ENCODE data around the gene CD40.

The CD40 gene

GRCh38 chr20:46100988-46101387 is 17.1 kb upstream of the CD40 start:
- no peak for DNase-seq
- H3K36me3 ChIP-seq (replicated peaks), result no peaks in the 10 kb centered on the region
- H3K27me3 ChIP-seq (replicated peaks), result peaks cover 16% of the 10 kb centered on the region
- no peak overlapping the region for H3K4me3 ChIP-seq (ENCODE audit: low read depth, low read length)
- H3K27ac ChIP-seq, result no peak overlapping the region
- no peak for TF ChIP-seq CTCF (IDR thresholded peaks at IDR 0.05; ENCODE audit: low read depth, low read length, missing control alignments)
- in situ Hi-C loops (cut with HindIII; ENCODE audit: low pct_ligation_motif_present, low sequenced_read_pairs), result no loop called here

DNA sequence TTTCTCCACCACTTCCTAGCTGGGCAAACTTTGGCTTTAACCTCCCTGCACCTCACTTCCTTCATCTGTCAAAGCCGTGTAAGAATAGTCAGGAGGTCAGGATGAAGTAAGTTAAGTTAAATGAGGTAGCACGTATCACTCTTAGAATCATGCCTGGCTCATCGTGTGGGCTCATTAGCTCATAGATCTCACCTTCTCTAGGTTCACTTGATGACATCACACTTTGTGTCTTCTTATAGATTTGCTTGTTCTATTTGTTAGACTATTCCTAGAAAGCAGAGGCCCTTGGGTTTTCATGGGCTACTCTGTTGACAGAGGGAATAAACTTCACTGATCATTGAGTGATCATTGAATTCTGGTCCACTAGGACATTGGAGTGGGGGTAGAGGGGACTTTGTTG is 16.2 kb upstream of the CD40 start:
- no peaks in the 10 kb centered on the region for H3K36me3 ChIP-seq (replicated peaks)
- H3K27me3 ChIP-seq (replicated peaks), result peaks cover 16% of the 10 kb centered on the region
- no peak overlapping the region for H3K27ac ChIP-seq
- no peak for TF ChIP-seq CTCF (IDR thresholded peaks at IDR 0.05; ENCODE audit: low read depth, low read length, missing control alignments)
- no peak overlapping the region for H3K4me3 ChIP-seq (ENCODE audit: low read depth, low read length)
- in situ Hi-C loops (cut with HindIII; ENCODE audit: low pct_ligation_motif_present, low sequenced_read_pairs), result no loop called here
- DNase-seq, result no peak

DNA sequence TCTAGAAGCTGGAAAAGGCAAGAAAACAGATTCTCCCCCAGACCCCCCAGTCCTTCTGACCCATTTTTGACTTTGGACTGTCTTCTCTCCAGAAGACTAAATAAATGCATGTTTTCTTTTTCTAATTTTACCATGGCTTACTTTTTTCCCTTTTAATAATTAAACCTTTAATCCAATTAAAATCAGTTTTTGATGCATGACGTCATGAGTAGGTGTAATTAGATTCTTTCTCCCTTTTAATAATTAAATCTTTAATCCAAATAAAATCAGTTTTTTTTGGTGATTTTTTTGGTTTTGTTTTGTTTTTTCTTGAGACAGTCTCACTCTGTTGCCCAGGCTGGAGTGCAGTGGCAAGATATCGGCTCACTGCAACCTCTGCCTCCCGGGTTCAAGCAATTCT is 15.2 kb upstream of the CD40 start:
- Histone ChIP-seq H3K27ac (no peak overlapping the region), H3K27me3 (replicated peaks) (peaks cover 15% of the 10 kb centered on the region), H3K4me3 (ENCODE audit: low read depth, low read length) (no peak overlapping the region), H3K36me3 (replicated peaks) (no peaks in the 10 kb centered on the region)
- no peak for DNase-seq
- no peak for TF ChIP-seq CTCF (IDR thresholded peaks at IDR 0.05; ENCODE audit: low read depth, low read length, missing control alignments)
- in situ Hi-C loops (cut with HindIII; ENCODE audit: low pct_ligation_motif_present, low sequenced_read_pairs), result no loop called here

GRCh38 chr20:46104262-46104661 is 13.9 kb upstream of the CD40 start:
- Histone ChIP-seq H3K27me3 (replicated peaks) (peaks cover 7% of the 10 kb centered on the region), H3K27ac (no peak overlapping the region), H3K36me3 (replicated peaks) (no peaks in the 10 kb centered on the region), H3K4me3 (ENCODE audit: low read depth, low read length) (no peak overlapping the region)
- no peak for DNase-seq
- in situ Hi-C loops (cut with HindIII; ENCODE audit: low pct_ligation_motif_present, low sequenced_read_pairs), result no loop called here
- TF ChIP-seq CTCF (IDR thresholded peaks at IDR 0.05; ENCODE audit: low read depth, low read length, missing control alignments), result no peak

DNA sequence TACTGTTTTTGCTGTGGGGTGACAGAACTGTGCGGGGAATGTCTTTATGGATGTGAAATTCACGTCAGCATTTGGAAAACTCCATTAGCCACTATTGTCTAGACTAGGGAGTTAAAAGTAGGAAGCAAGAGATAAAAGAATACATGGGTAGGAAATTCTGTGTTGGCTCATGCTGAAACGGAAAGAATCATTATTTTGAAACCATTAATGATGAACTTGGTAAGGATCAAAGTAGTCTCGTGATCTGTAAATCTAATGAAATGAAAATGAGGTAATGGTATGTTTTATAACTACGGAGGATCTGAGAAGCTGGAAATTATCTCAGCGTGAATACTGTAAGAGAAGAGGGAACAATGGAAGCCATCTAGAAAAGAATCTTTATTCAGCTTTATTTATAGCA is 11.1 kb upstream of the CD40 start:
- Histone ChIP-seq H3K27ac (no peak overlapping the region), H3K4me3 (ENCODE audit: low read depth, low read length) (no peak overlapping the region), H3K36me3 (replicated peaks) (no peaks in the 10 kb centered on the region), H3K27me3 (replicated peaks) (peaks cover 5% of the 10 kb centered on the region)
- DNase-seq, result no peak
- TF ChIP-seq CTCF (IDR thresholded peaks at IDR 0.05; ENCODE audit: low read depth, low read length, missing control alignments), result no peak
- in situ Hi-C loops (cut with HindIII; ENCODE audit: low pct_ligation_motif_present, low sequenced_read_pairs), result no loop called here

DNA sequence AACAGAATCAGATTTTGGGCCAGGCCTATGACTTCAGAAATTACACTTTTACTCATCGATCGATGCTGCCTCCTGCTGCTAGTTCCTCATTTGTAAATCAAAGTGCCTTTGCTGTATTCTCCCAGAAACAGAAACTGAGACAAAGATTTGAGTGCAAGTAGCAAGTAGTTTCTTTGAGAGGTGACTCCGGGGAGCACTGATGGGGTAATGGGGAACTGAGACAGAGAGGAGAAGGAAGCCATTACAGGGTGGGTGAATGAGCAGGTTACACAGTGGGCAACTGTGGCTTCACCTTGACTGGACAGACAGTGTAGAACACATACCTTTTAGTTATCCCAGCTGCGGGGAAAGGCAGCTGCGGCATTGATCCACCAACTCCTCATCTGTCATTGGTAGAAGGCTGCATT is 9.7 kb upstream of the CD40 start:
- Histone ChIP-seq H3K27ac (no peak overlapping the region), H3K4me3 (ENCODE audit: low read depth, low read length) (no peak overlapping the region), H3K27me3 (replicated peaks) (peaks cover 7% of the 10 kb centered on the region), H3K36me3 (replicated peaks) (no peaks in the 10 kb centered on the region)
- in situ Hi-C loops (cut with HindIII; ENCODE audit: low pct_ligation_motif_present, low sequenced_read_pairs), result no loop called here
- no peak for TF ChIP-seq CTCF (IDR thresholded peaks at IDR 0.05; ENCODE audit: low read depth, low read length, missing control alignments)
- no peak for DNase-seq
